ENCODE data around the gene CABP1. TPM values are rescaled to one million over a fixed set of nuclear protein-coding genes. Genes with fewer than 3 reads are reported as not detected.

CABP1 gene
- polyA plus RNA-seq, 1 donor (not counting 4 experiments of a cell fraction or from before 2014, with no cell fraction given): 0.04 TPM

GRCh38 chr12:120653611-120654010 lies 13.2 kb downstream of the CABP1 start:
- H3K27me3 ChIP-seq (ENCODE audit: control insufficient read depth, extremely low read depth, insufficient read depth, low read length): peaks cover 33% of the 10 kb centered on the region
- no peak for FAIRE-seq
- H3K36me3 ChIP-seq (ENCODE audit: control insufficient read depth in 2 of 2, extremely low read depth in 1 of 2, insufficient read depth in 2 of 2, low read length in 2 of 2): no peaks in the 10 kb centered on the region
- no peak overlapping the region for H2AFZ ChIP-seq (ENCODE audit: control insufficient read depth, low read length)
- H4K20me1 ChIP-seq (ENCODE audit: control insufficient read depth, extremely low read depth, insufficient read depth, low read length): no peaks in the 10 kb centered on the region
- no peaks in the 10 kb centered on the region for H3K9me3 ChIP-seq (ENCODE audit: control insufficient read depth, low read depth, low read length)
- H3K27ac ChIP-seq (ENCODE audit: control insufficient read depth, insufficient read depth, low read length): no peak overlapping the region
- no peak for DNase-seq (ENCODE audit: low read depth, low spot score)
- no peaks in the 10 kb centered on the region for H3K9me1 ChIP-seq (ENCODE audit: control insufficient read depth, extremely low read depth, insufficient read depth, low read length)
- H3K4me2 ChIP-seq (ENCODE audit: control insufficient read depth, extremely low read depth, insufficient read depth, low read depth, low read length): no peak overlapping the region
- H3K9ac ChIP-seq (ENCODE audit: control insufficient read depth, extremely low read depth, insufficient read depth, low read length): no peak overlapping the region
- dilution Hi-C loops (cut with MboI; ENCODE audit: extremely low pct_ligation_motif_present, low sequenced_read_pairs): no loop called here
- TF ChIP-seq CTCF (optimal IDR thresholded peaks at IDR 0.05 in 1 of 3, IDR thresholded peaks at IDR 0.05 in 1 of 3, conservative IDR thresholded peaks at IDR 0.05 in 1 of 3; ENCODE audit: extremely low read depth in 1 of 3, insufficient read depth in 2 of 3, low read length in 3 of 3) (no peak), EZH2 (IDR thresholded peaks at IDR 0.05; ENCODE audit: low read length) (no peak)
- no peaks in the 10 kb centered on the region for H3K79me2 ChIP-seq (ENCODE audit: control insufficient read depth, insufficient read depth, low read length)
- H3K4me3 ChIP-seq (ENCODE audit: control insufficient read depth in 2 of 3, extremely low read depth in 1 of 3, insufficient read depth in 2 of 3, low read depth in 1 of 3, low read length in 3 of 3): no peak overlapping the region
- H3K4me1 ChIP-seq (ENCODE audit: control insufficient read depth, extremely low read depth, insufficient read depth, low read length): peaks cover 9% of the 10 kb centered on the region

- peaks cover 33% of the 10 kb centered on the region for H3K27me3 ChIP-seq (ENCODE audit: control insufficient read depth, extremely low read depth, insufficient read depth, low read length)
- H3K9me1 ChIP-seq (ENCODE audit: control insufficient read depth, extremely low read depth, insufficient read depth, low read length): no peaks in the 10 kb centered on the region
- no peak overlapping the region for H3K9ac ChIP-seq (ENCODE audit: control insufficient read depth, extremely low read depth, insufficient read depth, low read length)
- no peaks in the 10 kb centered on the region for H3K36me3 ChIP-seq (ENCODE audit: control insufficient read depth in 2 of 2, extremely low read depth in 1 of 2, insufficient read depth in 2 of 2, low read length in 2 of 2)
- no peak overlapping the region for H3K27ac ChIP-seq (ENCODE audit: control insufficient read depth, insufficient read depth, low read length)
- H3K4me2 ChIP-seq (ENCODE audit: control insufficient read depth, extremely low read depth, insufficient read depth, low read depth, low read length): no peak overlapping the region
- H4K20me1 ChIP-seq (ENCODE audit: control insufficient read depth, extremely low read depth, insufficient read depth, low read length): no peaks in the 10 kb centered on the region
- dilution Hi-C loops (cut with MboI; ENCODE audit: extremely low pct_ligation_motif_present, low sequenced_read_pairs): no loop called here
- no peaks in the 10 kb centered on the region for H3K9me3 ChIP-seq (ENCODE audit: control insufficient read depth, low read depth, low read length)
- no peaks in the 10 kb centered on the region for H3K4me1 ChIP-seq (ENCODE audit: control insufficient read depth, extremely low read depth, insufficient read depth, low read length)
- H3K4me3 ChIP-seq (ENCODE audit: control insufficient read depth in 2 of 3, extremely low read depth in 1 of 3, insufficient read depth in 2 of 3, low read depth in 1 of 3, low read length in 3 of 3): no peak overlapping the region
- H2AFZ ChIP-seq (ENCODE audit: control insufficient read depth, low read length): no peak overlapping the region
- no peak for DNase-seq (ENCODE audit: low read depth, low spot score)
- FAIRE-seq: no peak
- no peaks in the 10 kb centered on the region for H3K79me2 ChIP-seq (ENCODE audit: control insufficient read depth, insufficient read depth, low read length)
- no peak for TF ChIP-seq EZH2 (IDR thresholded peaks at IDR 0.05; ENCODE audit: low read length)
- TF ChIP-seq CTCF (optimal IDR thresholded peaks at IDR 0.05 in 1 of 3, IDR thresholded peaks at IDR 0.05 in 1 of 3, conservative IDR thresholded peaks at IDR 0.05 in 1 of 3; ENCODE audit: extremely low read depth in 1 of 3, insufficient read depth in 2 of 3, low read length in 3 of 3): no peak
Observed at GRCh38 chr12:120654656-120655055, 14.2 kb downstream of the CABP1 start.
